Upper lobe of left lung (tissue), 6 donors: ENCODE results near the gene TEX10. TPM values are rescaled to one million over a fixed set of nuclear protein-coding genes. Genes with fewer than 3 reads are reported as not detected.

ENCODE experiments used
- ATAC-seq, 2 donors: fragments of 200-7000 bp; cut with Tn5 transposase; one replicate each; pipeline ENCODE4 v1.9.1; 2022; ENCODE audit warnings: mild to moderate bottlenecking in 2 of 2, moderate library complexity in 2 of 2; ENCODE audit not compliant: low FRiP score in 2 of 2
- DNase-seq, 2 donors: peaks; one replicate each; pipeline ENCODE4 v3.0.0-alpha.2; 2019 to 2020
- H3K27ac ChIP-seq, 4 donors: fragments of 200-600 bp; sonication (generic); one replicate each; pipeline ENCODE4 v1.5.1; 2016 to 2019
- H3K27me3 ChIP-seq, 4 donors: fragments of 200-600 bp; sonication (generic); one replicate each; pipeline ENCODE4 v1.5.1; 2017 to 2019
- H3K36me3 ChIP-seq, 4 donors: fragments of 200-600 bp; sonication (generic); one replicate each; pipeline ENCODE4 v1.5.1; 2016 to 2019
- H3K4me1 ChIP-seq, 4 donors: fragments of 200-600 bp; sonication (generic); one replicate each; pipeline ENCODE4 v1.5.1; 2018 to 2019
- H3K4me3 ChIP-seq, 4 donors: fragments of 200-600 bp; sonication (generic); one replicate each; pipeline ENCODE4 v1.5.1; 2017 to 2019; ENCODE audit warnings: mild to moderate bottlenecking in 2 of 4, moderate library complexity in 1 of 4
- H3K9me3 ChIP-seq, 4 donors: fragments of 200-600 bp; sonication (generic); one replicate each; pipeline ENCODE4 v1.5.1; 2018 to 2019
- EP300 ChIP-seq, 4 donors: sonication (generic); formaldehyde crosslinking; IDR thresholded peaks; one replicate each; pipeline ENCODE4 v1.5.1; 2017; ENCODE audit warnings: antibody characterized with exemption in 4 of 4, control low read depth in 2 of 4
- POLR2A ChIP-seq, 4 donors: fragments of 450-650 bp; IDR thresholded peaks; one replicate each; pipeline ENCODE4 v1.5.1; 2016 to 2017; ENCODE audit warnings: antibody characterized with exemption in 4 of 4, mild to moderate bottlenecking in 2 of 4
- POLR2AphosphoS5 ChIP-seq, 2 donors: sonication (generic); formaldehyde crosslinking; IDR thresholded peaks; one replicate each; pipeline ENCODE4 v1.5.1; 2017; ENCODE audit warnings: antibody characterized with exemption in 2 of 2
- WGBS, 2 donors: methylation state at CpG; one replicate each; pipeline ENCODE4 v1.1.5; 2017 to 2018; 5-methylcytosine and 5-hydroxymethylcytosine counted together
- total RNA-seq, 6 donors: library from RNA; depleted of rRNA in 4 of 6; stranded (reverse); fragments of >200 nt in 4 of 6; gene quantifications; one replicate each; pipeline versions ENCODE4 v1.1.0 to v1.2.1, GENCODE V29; 2016 to 2021
- TF ChIP-seq, protein P1 (sequence below), 6 experiments: fragments of 450-650 bp in 4 of 6; fragments of 200-600 bp in 2 of 6; sonication (generic) in 2 of 6; IDR thresholded peaks; one replicate each; pipeline ENCODE4 v1.5.1; 2016 to 2019; ENCODE audit warnings: antibody characterized with exemption in 6 of 6
- donor health status: DM: no; HTN: no; CAD: no; lungs with moderate emphysema.
- donor health status: DM: no; HTN: yes; CAD: no; lungs with severe emphysema.

The TEX10 gene
- total RNA-seq, 6 donors from 2014 or later: 6.2 to 17.3 (median 13.0) TPM

DNA sequence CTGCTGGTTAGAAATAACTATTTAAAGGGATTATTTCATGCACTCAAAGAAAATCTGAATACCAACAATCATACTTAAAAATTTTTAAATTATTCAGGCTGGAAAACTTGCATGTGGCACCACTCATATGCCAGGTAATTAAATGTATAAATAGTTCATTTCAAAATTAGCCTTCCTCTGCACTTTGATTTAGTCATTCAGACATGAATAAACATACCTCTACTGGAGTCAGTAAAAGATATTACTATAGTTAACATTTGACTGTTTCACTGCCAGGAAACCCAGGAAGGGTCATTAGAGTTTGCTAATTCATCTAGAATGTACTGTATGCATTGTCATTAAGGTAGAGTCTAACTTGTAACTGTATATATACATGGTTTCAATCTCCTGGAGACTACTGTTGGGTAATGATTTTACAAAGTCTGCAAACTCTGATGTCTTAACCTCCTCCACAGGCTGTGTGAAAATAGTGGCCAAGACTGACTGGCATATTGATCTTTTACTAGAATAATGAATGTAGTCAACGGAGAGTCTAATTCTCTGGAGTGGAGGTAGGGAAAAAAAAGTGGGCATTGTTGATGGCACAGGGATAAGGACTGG is 43.7 kb downstream of the TEX10 start:
- ATAC-seq: no peak
- no peak for DNase-seq
- no peak overlapping the region for H3K4me3 ChIP-seq
- H3K9me3 ChIP-seq: no peaks in the 10 kb centered on the region
- no peaks in the 10 kb centered on the region for H3K27me3 ChIP-seq
- H3K36me3 ChIP-seq: peaks cover 0 to 39% (median 3%) of the 10 kb centered on the region in 4 donors
- H3K27ac ChIP-seq: no peak overlapping the region
- TF ChIP-seq EP300 (IDR thresholded peaks at IDR 0.05): no peak
- no peak for TF ChIP-seq POLR2AphosphoS5 (IDR thresholded peaks at IDR 0.05)
- TF ChIP-seq, protein P1, sequence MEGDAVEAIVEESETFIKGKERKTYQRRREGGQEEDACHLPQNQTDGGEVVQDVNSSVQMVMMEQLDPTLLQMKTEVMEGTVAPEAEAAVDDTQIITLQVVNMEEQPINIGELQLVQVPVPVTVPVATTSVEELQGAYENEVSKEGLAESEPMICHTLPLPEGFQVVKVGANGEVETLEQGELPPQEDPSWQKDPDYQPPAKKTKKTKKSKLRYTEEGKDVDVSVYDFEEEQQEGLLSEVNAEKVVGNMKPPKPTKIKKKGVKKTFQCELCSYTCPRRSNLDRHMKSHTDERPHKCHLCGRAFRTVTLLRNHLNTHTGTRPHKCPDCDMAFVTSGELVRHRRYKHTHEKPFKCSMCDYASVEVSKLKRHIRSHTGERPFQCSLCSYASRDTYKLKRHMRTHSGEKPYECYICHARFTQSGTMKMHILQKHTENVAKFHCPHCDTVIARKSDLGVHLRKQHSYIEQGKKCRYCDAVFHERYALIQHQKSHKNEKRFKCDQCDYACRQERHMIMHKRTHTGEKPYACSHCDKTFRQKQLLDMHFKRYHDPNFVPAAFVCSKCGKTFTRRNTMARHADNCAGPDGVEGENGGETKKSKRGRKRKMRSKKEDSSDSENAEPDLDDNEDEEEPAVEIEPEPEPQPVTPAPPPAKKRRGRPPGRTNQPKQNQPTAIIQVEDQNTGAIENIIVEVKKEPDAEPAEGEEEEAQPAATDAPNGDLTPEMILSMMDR (IDR thresholded peaks at IDR 0.05): no peak
- TF ChIP-seq POLR2A (IDR thresholded peaks at IDR 0.05): no peak
- H3K4me1 ChIP-seq: no peaks in the 10 kb centered on the region
- WGBS, 2 donors: 90% methylated on average over 1 of the region's 1 CpG

DNA sequence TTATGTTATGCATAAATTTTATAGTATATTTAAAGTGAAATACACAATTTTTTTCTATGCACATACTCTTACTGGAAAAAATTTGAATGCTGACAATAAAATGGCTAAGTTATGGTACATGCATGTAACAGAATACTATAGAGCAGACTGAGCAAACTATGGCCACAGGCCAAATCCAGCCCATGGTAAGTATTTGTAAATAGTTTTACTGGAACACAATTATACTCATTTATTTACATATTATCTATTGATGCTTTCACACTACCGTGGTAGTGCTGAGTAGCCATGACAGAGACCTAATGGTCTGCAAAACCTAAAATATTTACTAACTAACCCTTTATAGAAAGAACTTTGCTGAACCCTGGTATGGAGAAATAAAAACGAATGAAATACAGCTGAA is 45.7 kb downstream of the TEX10 start:
- no peak for ATAC-seq
- WGBS, 2 donors: 69 to 73% methylated on average over 2 of the region's 2 CpGs
- peaks cover 0 to 52% (median 12%) of the 10 kb centered on the region in 4 donors for H3K36me3 ChIP-seq
- no peak overlapping the region for H3K27ac ChIP-seq
- H3K9me3 ChIP-seq: no peaks in the 10 kb centered on the region
- DNase-seq: no peak
- TF ChIP-seq POLR2AphosphoS5 (IDR thresholded peaks at IDR 0.05): no peak
- TF ChIP-seq EP300 (IDR thresholded peaks at IDR 0.05): no peak
- TF ChIP-seq, protein P1 (IDR thresholded peaks at IDR 0.05): no peak
- no peak for TF ChIP-seq POLR2A (IDR thresholded peaks at IDR 0.05)
- no peaks in the 10 kb centered on the region for H3K4me1 ChIP-seq
- H3K4me3 ChIP-seq: no peak overlapping the region
- H3K27me3 ChIP-seq: no peaks in the 10 kb centered on the region

DNA sequence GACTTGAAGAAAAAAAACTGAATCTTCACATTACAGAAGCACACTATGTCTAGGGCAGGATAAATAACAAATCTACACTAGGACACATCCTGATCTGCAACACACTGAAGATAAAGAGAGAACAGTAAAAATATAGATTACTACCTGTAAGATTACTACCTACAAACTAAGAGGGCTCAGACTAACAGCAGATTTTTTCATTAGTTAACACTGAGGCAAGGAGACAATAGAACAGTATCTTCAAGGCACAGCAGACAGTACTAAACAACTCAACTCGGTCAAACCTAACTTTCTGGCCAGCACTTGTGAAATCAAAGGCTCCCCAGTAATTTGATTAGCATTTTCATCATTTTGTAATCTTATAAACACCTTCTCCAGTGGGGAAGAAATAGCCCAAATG is 46.5 kb downstream of the TEX10 start:
- Histone ChIP-seq H3K4me1 (no peaks in the 10 kb centered on the region), H3K27me3 (no peaks in the 10 kb centered on the region), H3K4me3 (no peak overlapping the region), H3K36me3 (peaks cover 0 to 60% (median 15%) of the 10 kb centered on the region in 4 donors), H3K9me3 (no peaks in the 10 kb centered on the region), H3K27ac (no peak overlapping the region)
- ATAC-seq (no peak), DNase-seq (no peak)
- TF ChIP-seq POLR2A (IDR thresholded peaks at IDR 0.05) (no peak), POLR2AphosphoS5 (IDR thresholded peaks at IDR 0.05) (no peak), EP300 (IDR thresholded peaks at IDR 0.05) (no peak)
- TF ChIP-seq, protein P1 (IDR thresholded peaks at IDR 0.05): no peak
- 95 to 96% methylated on average over 1 of the region's 1 CpG for WGBS, 2 donors

DNA sequence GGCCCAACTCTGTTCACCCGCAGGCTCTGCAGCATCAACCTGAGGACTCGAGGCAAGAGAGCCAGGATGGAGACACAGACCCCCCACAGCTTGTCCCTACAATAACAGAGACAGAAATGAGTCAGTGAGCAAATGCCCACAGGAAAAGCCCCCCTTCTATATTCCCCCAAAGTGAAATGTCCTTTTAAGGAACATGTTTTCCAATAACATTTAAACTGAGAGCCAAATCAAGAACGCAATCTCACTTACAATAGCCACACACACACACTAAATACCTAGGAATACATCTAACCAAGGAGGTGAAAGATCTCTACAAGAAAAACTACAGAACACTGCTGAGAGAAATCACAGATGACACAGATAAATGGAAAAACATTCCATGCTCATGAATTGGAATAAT is 49.0 kb downstream of the TEX10 start:
- Histone ChIP-seq H3K36me3 (peaks cover 0 to 61% (median 20%) of the 10 kb centered on the region in 4 donors), H3K9me3 (no peaks in the 10 kb centered on the region), H3K27ac (no peak overlapping the region), H3K4me1 (no peaks in the 10 kb centered on the region), H3K27me3 (no peaks in the 10 kb centered on the region), H3K4me3 (no peak overlapping the region)
- WGBS, 2 donors: 90 to 100% methylated on average over 3 of the region's 3 CpGs
- ATAC-seq: no peak
- TF ChIP-seq POLR2AphosphoS5 (IDR thresholded peaks at IDR 0.05): no peak
- TF ChIP-seq, protein P1 (IDR thresholded peaks at IDR 0.05): no peak
- TF ChIP-seq EP300 (IDR thresholded peaks at IDR 0.05): no peak
- no peak for TF ChIP-seq POLR2A (IDR thresholded peaks at IDR 0.05)
- no peak for DNase-seq

DNA sequence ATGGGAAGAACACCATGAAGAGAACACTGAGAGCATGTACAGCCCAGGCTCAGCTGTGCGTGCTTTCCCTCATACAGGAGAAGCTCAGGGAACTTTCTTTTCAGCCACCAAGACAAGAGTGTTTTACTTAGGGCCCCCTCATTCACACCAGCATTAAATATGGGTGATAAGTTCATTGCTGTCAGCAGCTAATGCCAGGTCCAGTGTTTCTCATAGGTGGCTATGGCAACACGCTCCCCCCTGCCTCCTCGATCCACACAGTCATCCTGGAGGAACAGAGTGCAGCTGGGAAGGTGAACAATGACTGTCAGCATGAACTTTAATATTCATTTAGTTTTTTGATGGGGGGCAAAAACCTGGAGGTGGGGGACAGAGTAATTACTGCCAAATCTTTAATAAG is 54.4 kb downstream of the TEX10 start:
- ATAC-seq: no peak
- H3K4me3 ChIP-seq: no peak overlapping the region
- whole genome bisulfite sequencing, 2 donors: 75 to 96% methylated on average over 3 of the region's 3 CpGs

More for the DNA sequence above, 54.4 kb downstream of the TEX10 start:
- Histone ChIP-seq H3K27me3 (no peaks in the 10 kb centered on the region), H3K27ac (no peak overlapping the region), H3K9me3 (no peaks in the 10 kb centered on the region), H3K4me1 (no peaks in the 10 kb centered on the region), H3K36me3 (peaks cover 8 to 77% (median 22%) of the 10 kb centered on the region in 4 donors)
- no peak for DNase-seq
- TF ChIP-seq EP300 (IDR thresholded peaks at IDR 0.05) (no peak), POLR2A (IDR thresholded peaks at IDR 0.05) (no peak), POLR2AphosphoS5 (IDR thresholded peaks at IDR 0.05) (no peak)
- TF ChIP-seq, protein P1 (IDR thresholded peaks at IDR 0.05): no peak
